SU-DHL-6 (cell line): ENCODE results near the gene NPIPB4.
"Not testable (repeated sequence)": the region's sequence is repeated elsewhere in the genome, so short reads cannot be mapped to it uniquely, and the experiment has no call there.

Source experiments
- CTCF ChIP-seq: fragments of 200-600 bp; sonication (generic); IDR thresholded peaks from one replicate; pipeline ENCODE4 v1.5.1; 2017; ENCODE audit warnings: antibody characterized with exemption, mild to moderate bottlenecking, low read length, moderate library complexity; ENCODE audit not compliant: insufficient read depth, poor library complexity, severe bottlenecking
- EZH2phosphoT487 ChIP-seq: fragments of 200-600 bp; sonication (generic), shearing (Covaris generic); conservative IDR thresholded peaks from 2 replicates; pipeline ENCODE4 v1.6.1; 2018; ENCODE audit warnings: mild to moderate bottlenecking, antibody characterized with exemption, low read length, moderate library complexity, mixed read lengths

GRCh38 chr16:21837186-21837585, 20.4 kb downstream of the NPIPB4 start:
- TF ChIP-seq CTCF, EZH2phosphoT487: not testable (repeated sequence)
